Immature natural killer cell (primary cell): ENCODE data around the gene LARP1. TPM values are rescaled to one million over a fixed set of nuclear protein-coding genes. Genes with fewer than 3 reads are reported as not detected.
"Not testable (repeated sequence)": the region's sequence is repeated elsewhere in the genome, so short reads cannot be mapped to it uniquely, and the experiment has no call there.

Source experiments
- DNase-seq, 3 donors: peaks; one replicate each; pipeline ENCODE4 v3.0.0; 2022; ENCODE audit warnings: mixed read lengths in 1 of 3
- H3K27ac Mint-ChIP-seq, 6 donors: one replicate each; pipeline ENCODE4 v1.8.0; 2020; ENCODE audit warnings: mixed read lengths in 6 of 6, mild to moderate bottlenecking in 5 of 6, inconsistent platforms in 4 of 6, moderate library complexity in 3 of 6
- H3K27me3 Mint-ChIP-seq, 3 donors: one replicate each; pipeline ENCODE4 v1.8.0; 2020 to 2021; ENCODE audit warnings: low read depth in 3 of 3, mild to moderate bottlenecking in 3 of 3, mixed read lengths in 3 of 3, moderate library complexity in 3 of 3, inconsistent platforms in 1 of 3
- H3K36me3 Mint-ChIP-seq, 3 donors: one replicate each; pipeline ENCODE4 v1.8.0; 2020; ENCODE audit warnings: mixed read lengths in 3 of 3, inconsistent platforms in 2 of 3, mild to moderate bottlenecking in 2 of 3
- H3K4me1 Mint-ChIP-seq, 2 donors: one replicate each; pipeline ENCODE4 v1.8.0; 2020; ENCODE audit warnings: inconsistent platforms in 2 of 2, mild to moderate bottlenecking in 2 of 2, mixed read lengths in 2 of 2, moderate library complexity in 1 of 2
- H3K4me3 Mint-ChIP-seq, 5 donors: one replicate each; pipeline ENCODE4 v1.8.0; 2020; ENCODE audit warnings: mild to moderate bottlenecking in 5 of 5, mixed read lengths in 5 of 5, inconsistent platforms in 3 of 5, moderate library complexity in 3 of 5
- H3K9me3 Mint-ChIP-seq, 6 donors: one replicate each; pipeline ENCODE4 v1.8.0; 2020; ENCODE audit warnings: mild to moderate bottlenecking in 6 of 6, mixed read lengths in 6 of 6, inconsistent platforms in 4 of 6, moderate library complexity in 3 of 6
- polyA plus RNA-seq, 3 donors: library from polyadenylated mRNA; unstranded; fragments of 300-500 nt; fragmentation: Illumina TruSeq; gene quantifications; one replicate each; pipeline ENCODE4 v1.2.3, GENCODE V29; 2021

Gene LARP1
- polyA plus RNA-seq, 3 donors from 2014 or later, result 3.9 to 18.2 (median 5.0) TPM

DNA sequence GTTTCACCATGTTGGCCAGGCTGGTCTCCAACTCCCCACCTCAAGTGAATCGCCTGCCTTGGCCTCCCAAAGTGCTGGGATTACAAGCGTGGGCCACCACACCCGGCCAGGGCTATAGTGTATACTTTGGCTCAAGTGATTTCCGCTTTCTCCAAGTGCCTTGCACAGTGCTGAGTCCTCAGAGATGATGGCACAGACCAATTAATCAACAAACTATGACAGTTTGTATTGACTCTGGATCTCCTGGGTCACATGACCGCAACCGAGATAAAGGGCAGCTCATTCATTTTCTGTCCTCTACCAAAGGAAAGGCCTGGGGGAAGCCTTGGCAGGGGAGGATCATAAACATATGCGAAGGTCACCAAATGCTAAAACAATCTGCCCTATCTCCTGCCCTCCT lies 11.4 kb upstream of the LARP1 start:
- no peaks in the 10 kb centered on the region for H3K4me1 Mint-ChIP-seq

DNA sequence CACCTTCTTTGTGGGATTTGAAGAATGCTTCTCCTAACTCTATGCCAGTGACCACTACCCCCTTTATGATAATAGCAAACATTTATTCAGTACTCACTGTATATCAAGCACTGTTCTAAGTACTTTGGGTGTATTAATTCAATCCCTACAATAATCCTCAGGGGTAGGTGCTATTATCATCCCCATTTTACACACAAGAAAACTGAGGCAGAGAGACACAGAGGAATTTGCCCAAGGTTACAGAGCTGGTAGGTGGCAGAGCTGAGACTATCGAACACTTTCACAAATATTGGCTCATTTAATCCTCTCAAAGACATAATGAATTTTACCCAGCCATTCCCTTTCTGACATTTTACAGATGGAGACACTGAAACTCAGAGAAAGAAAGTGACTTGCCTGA lies 9.8 kb upstream of the LARP1 start:
- no peak overlapping the region for H3K4me3 Mint-ChIP-seq
- H3K36me3 Mint-ChIP-seq, result no peaks in the 10 kb centered on the region
- H3K27ac Mint-ChIP-seq, result no peak overlapping the region
- H3K27me3 Mint-ChIP-seq, result no peaks in the 10 kb centered on the region
- no peaks in the 10 kb centered on the region for H3K9me3 Mint-ChIP-seq
- DNase-seq, result no peak
- no peaks in the 10 kb centered on the region for H3K4me1 Mint-ChIP-seq

More for the DNA sequence above, 11.4 kb upstream of the LARP1 start:
- Mint-ChIP-seq H3K9me3 (no peaks in the 10 kb centered on the region), H3K27me3 (peaks cover 0 to 2% (median 0%) of the 10 kb centered on the region in 3 donors), H3K4me3 (no peak overlapping the region), H3K27ac (no peak overlapping the region), H3K36me3 (no peaks in the 10 kb centered on the region)
- no peak for DNase-seq

DNA sequence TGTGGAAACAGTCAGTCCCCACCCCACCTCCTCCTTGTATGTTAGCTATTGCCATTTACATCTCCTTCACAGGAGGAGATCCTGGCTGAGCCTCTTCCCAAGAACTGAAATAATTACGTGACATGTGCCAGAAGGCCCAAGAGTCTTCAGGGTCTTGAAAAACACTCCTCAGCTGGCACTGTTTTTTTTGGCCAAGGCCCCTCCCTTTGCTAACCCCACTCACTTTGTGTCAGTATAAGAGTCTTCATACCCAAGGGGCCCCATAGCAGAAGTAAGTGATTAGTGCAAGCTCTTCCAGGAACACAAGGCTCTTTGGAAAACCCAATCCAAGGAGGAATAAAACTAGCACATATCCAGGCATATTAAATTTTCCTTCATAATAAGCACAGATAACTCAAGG lies 5.7 kb upstream of the LARP1 start:
- Mint-ChIP-seq H3K4me1 (peaks cover 9 to 11% of the 10 kb centered on the region in 2 donors), H3K4me3 (no peak overlapping the region), H3K27ac (no peak overlapping the region), H3K9me3 (no peaks in the 10 kb centered on the region), H3K36me3 (no peaks in the 10 kb centered on the region), H3K27me3 (peaks cover 0 to 3% (median 0%) of the 10 kb centered on the region in 3 donors)
- DNase-seq, result no peak

DNA sequence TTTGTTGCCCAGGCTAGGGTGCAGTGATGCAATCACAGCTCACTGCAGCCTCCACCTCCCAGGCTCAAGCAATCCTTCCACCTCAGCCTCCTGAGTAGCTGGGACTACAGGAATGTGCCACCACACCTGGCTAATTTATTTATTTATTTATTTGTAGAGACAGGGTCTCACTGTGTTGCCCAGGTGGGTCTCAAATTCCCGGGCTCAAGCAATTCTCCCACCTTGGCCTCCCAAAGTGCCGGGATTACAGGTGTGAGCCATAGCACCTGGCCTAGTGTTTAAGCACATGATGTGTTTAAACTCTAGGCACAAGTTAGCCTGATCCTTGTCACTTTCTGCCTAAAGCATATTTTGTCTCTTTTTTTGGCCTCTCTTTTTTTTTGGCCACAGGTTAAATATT lies 4.5 kb upstream of the LARP1 start:
- DNase-seq, H3K36me3 Mint-ChIP-seq, H3K27ac Mint-ChIP-seq, H3K27me3 Mint-ChIP-seq, H3K4me3 Mint-ChIP-seq, H3K9me3 Mint-ChIP-seq: not testable (repeated sequence)
- H3K4me1 Mint-ChIP-seq, result peaks cover 14 to 15% of the 10 kb centered on the region in 2 donors

DNA sequence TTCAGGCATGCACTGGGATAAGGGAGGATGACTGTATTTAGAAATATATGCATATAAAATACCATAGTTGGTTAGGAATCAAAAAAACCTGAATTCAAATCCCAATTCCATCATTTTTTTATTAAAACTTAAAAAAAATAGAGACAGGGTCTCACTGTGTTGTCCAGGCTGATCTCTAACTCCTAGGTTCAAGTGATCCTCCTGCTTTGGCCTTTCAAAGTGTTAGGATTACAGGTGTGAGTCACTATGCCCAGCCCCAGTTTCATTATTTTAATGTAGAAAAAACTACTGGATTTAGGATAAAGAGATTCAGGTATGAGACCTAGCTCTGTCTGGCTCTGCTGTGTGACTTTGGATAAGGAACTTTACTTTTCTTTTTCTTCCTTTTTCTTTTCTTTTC lies 3.3 kb upstream of the LARP1 start:
- DNase-seq, result no peak
- Mint-ChIP-seq H3K4me1 (peaks cover 18 to 21% of the 10 kb centered on the region in 2 donors), H3K27me3 (peaks cover 3 to 7% (median 5%) of the 10 kb centered on the region in 3 donors), H3K4me3 (no peak overlapping the region), H3K9me3 (no peaks in the 10 kb centered on the region), H3K36me3 (no peaks in the 10 kb centered on the region), H3K27ac (no peak overlapping the region)

DNA sequence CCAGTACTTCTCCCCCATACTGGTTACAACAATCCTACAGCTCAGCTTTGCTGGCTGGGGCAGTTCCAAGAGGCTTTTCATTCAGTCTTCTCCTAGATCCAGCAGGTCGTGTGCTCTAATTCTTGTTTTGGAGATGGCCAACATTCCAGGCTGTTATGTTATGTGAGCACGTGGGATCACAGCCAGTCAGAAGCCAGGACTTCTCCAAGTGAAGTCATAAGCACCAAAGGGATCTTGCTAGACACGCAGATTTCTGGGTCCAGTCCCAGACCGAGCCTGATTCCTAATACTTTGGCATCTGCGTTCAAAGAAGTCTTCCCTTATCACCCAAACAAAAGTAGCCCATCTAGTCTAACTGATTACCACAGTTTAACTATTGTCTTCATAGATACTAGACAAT lies 1.4 kb upstream of the LARP1 start:
- Mint-ChIP-seq H3K4me3 (peak overlapping the region; percentile 83 to 95 (median 92)), H3K27me3 (peaks cover 5 to 9% (median 6%) of the 10 kb centered on the region in 3 donors), H3K36me3 (no peaks in the 10 kb centered on the region), H3K4me1 (peaks cover 33 to 38% of the 10 kb centered on the region in 2 donors), H3K9me3 (no peaks in the 10 kb centered on the region), H3K27ac (peak overlapping the region; percentile 93 to 98 (median 94))
- DNase-seq, result no peak

DNA sequence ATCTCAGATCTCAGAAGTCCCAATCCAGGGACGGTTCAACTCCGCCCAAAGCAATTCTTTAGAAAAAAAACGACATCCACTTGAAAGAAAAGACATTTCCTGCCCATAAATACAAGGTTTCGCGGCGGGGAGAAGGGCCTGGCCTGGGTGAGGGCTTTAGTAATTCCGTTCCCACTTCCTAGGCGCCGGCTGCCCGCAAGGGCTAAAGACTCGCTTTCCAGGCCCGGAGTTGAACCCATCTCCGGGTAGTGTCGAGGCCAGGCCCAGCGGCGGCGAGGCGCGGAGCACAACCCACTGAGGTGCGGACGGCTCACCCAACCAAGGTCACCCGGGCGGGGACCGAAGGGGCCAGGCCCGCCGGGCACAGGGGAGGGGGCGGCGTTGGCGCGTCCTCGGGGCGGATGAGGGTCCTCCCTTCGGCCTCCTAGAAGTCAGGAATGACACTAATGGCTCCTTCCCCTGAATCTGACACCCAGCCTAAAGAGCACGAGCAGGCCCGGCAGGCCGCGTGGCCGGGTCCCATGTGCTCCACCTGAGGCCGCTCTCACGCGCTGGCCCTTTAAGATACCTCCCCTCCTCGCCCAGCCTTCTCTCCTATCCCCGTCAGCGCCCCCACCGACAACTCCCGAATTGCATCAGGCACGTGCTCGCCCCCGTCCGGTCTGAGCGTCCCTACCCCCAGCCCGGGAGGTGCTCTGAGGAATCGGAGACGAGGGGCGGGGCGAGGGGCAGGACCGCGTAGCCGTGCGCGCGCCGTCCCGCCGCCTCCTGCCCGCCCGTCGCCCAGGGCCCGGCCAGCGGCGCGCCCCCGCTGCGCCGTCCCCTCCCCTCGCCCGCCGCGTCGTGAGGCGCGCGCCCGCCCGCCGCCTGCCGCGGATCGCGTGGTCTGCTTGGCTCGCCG lies 467 bp upstream of the LARP1 start:
- DNase-seq, result peak; percentile 99
- no peaks in the 10 kb centered on the region for H3K9me3 Mint-ChIP-seq
- peaks cover 5 to 9% (median 6%) of the 10 kb centered on the region in 3 donors for H3K27me3 Mint-ChIP-seq
- peak overlapping the region; percentile 83 to 95 (median 92) for H3K4me3 Mint-ChIP-seq
- H3K4me1 Mint-ChIP-seq, result peaks cover 42 to 47% of the 10 kb centered on the region in 2 donors
- peak overlapping the region; percentile 93 to 98 (median 94) for H3K27ac Mint-ChIP-seq
- no peaks in the 10 kb centered on the region for H3K36me3 Mint-ChIP-seq

DNA sequence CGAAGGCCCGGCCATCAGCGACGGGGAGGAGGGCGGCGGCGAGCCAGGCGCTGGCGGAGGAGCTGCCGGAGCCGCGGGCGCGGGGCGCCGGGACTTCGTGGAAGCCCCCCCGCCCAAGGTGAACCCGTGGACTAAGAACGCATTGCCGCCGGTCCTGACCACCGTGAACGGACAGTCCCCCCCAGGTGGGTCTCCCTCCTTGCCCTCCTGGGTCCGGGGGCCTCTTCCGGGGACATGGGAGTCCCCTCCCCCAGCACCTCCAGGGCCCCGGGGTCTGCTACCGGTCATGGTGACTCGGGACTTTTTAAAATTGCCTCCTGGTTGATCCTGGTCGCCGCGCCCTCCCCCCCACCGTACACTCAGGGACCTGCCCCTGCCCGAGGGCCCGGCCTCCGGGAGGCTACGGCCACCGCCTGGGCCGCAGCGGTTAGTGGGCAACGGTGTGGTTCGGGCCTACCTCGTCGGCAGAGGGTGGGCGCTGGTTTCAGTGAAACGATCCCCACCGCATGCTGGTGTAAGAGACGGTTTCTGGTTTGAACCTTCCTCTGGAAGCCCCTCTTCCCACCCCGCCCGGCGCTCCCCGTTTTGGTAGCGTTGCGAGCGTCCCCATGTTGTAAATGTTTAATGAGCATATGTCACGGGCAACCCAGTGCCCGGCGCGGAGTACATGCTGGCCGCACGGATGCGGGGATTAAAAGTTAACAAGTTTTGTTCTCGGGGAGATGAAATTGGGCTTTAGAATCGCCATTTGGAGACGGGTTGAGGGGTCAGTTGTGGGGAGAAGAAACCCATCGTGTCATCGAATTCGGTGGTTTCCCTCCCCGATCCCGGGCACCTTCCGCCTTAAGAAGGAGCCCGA lies 1.1 kb downstream of the LARP1 start:
- Mint-ChIP-seq H3K27me3 (peaks cover 5 to 9% (median 6%) of the 10 kb centered on the region in 3 donors), H3K9me3 (no peaks in the 10 kb centered on the region), H3K4me3 (peak overlapping the region; percentile 95 to 99 (median 97)), H3K27ac (peak overlapping the region; percentile 83 to 97 (median 89)), H3K4me1 (peaks cover 52 to 63% of the 10 kb centered on the region in 2 donors), H3K36me3 (no peaks in the 10 kb centered on the region)
- DNase-seq, result peak; percentile 38 to 45 (median 45)

DNA sequence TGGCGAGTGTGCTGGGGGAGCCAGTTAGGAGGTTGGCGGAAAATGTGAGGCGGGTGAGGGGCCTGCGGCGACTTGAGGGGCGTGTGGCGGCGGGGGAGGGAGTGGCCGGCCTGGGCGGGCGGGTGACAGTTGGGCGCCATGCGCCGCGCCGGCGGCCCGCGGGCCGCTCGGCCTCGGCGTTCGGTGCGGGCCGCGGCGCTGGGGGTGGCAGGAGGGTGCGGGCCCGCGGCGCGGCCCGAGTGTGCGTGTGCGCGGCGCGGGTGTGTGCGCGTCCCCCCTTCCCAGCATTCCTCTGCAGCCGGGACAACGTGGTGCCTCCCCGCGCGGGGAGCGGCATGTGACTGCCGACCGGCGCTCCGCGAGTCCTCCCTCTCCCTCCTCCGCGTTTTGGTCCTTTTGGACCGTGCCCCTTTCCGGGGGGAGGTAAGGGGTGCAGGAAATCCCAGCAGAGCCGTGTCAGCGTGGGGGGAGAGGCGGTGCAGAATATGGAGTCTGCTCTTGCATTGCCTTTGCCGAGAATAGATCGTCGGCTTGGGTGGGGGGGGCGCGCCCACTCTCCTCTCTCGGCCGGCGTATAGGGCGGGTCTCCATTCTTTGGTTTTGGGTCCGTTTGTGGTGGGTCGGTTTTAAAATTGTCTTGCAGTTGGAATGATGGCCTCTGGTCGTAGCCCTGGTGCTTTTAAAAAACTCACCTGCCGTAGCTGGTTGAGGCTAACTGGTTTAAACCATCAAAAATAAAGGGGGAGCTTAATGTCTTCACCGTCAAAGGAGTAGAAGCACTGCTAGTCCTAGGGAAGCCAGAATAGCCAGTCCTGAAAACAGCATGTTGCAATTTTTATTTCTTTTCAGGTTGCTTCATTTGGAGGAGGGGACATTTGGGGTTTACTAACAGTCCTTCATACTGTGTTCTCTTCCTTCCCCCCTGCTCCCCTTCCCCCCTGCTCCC lies 2.0 kb downstream of the LARP1 start:
- Mint-ChIP-seq H3K27me3 (peaks cover 5 to 9% (median 6%) of the 10 kb centered on the region in 3 donors), H3K36me3 (no peaks in the 10 kb centered on the region), H3K4me3 (peak overlapping the region; percentile 95 to 99 (median 97)), H3K4me1 (peaks cover 58 to 72% of the 10 kb centered on the region in 2 donors), H3K27ac (peak overlapping the region; percentile 83 to 97 (median 89)), H3K9me3 (no peaks in the 10 kb centered on the region)
- peak; percentile 39 to 47 (median 46) for DNase-seq

DNA sequence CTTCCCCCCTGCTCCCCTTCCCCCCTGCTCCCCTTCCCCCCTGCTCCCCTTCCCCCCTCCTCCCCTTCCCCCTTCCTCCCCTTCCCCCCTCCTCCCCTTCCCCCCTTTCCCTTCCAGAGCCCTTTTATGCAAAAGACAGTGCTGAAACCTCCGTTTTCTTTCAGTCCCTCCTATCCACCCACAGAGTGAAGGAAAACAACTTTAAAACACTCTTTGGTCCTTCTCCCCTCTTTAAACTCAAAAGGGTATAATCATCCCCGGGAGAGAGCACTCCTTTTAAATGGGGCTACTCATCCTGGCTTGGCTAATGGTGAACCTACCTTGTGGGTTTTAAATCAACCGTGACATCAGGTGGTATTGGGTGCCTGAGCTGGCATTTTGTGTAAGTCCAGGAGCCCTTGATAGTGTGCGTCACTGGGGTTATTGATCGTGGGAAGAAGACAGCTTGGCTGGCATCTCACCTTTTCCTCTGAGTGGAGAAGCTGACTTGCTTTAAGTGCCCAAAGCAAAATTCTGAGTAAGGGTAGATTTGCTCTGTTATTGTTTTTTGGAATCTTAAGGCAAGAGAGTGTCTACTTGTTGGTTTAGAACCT lies 2.7 kb downstream of the LARP1 start:
- Mint-ChIP-seq H3K9me3 (no peaks in the 10 kb centered on the region), H3K36me3 (no peaks in the 10 kb centered on the region), H3K4me3 (peak overlapping the region; percentile 70 to 81 (median 75)), H3K27me3 (peaks cover 5 to 9% (median 6%) of the 10 kb centered on the region in 3 donors), H3K4me1 (peaks cover 63 to 77% of the 10 kb centered on the region in 2 donors), H3K27ac (peak overlapping the region in 5 of 6 donors; percentile 29 to 89 (median 64))
- no peak for DNase-seq

DNA sequence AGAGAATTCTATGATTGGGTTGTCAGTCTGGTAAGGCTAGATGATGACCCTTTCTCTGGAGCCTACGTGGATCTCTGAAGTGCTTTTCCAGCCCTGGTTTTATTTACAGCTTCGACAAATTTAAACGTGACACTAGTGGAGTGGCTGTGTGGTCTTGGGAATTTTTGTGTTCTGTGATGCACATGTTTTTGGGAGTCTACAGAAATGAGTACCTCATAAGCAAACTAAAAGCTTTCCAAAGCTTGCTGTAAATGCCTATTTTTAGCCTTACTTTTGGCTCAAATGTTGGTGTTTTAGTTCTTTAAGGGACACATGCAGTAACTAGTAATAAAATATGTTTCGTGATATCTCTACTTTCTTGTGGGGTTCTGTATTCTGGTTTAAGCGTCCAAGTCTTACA lies 3.3 kb downstream of the LARP1 start:
- peaks cover 5 to 9% (median 6%) of the 10 kb centered on the region in 3 donors for H3K27me3 Mint-ChIP-seq
- peak overlapping the region; percentile 31 to 81 (median 75) for H3K4me3 Mint-ChIP-seq
- H3K9me3 Mint-ChIP-seq, result no peaks in the 10 kb centered on the region
- peaks cover 66 to 77% of the 10 kb centered on the region in 2 donors for H3K4me1 Mint-ChIP-seq
- peak overlapping the region in 2 of 6 donors; percentile 24 to 89 for H3K27ac Mint-ChIP-seq
- no peaks in the 10 kb centered on the region for H3K36me3 Mint-ChIP-seq
- DNase-seq, result no peak

DNA sequence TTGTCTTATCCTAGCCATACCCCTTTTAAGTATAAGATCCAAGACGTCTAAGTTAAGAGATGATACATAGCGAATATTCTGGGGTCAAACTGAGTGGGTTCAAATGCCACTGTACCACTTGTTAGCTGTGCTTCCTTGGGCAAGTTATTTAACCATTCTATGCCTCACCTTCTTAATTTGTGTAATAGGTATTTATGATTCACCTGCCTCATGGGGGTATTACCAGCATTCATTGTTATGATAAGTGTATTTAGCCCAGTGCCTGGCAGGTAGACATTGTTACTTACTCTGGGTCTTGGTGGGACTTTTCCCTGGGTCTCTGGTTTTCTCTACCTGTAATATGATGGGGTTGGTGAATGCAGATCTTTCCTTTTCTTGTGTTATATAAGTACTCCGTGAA lies 3.8 kb downstream of the LARP1 start:
- H3K27me3 Mint-ChIP-seq, result peaks cover 5 to 9% (median 6%) of the 10 kb centered on the region in 3 donors
- H3K9me3 Mint-ChIP-seq, result no peaks in the 10 kb centered on the region
- peak overlapping the region; percentile 31 to 77 (median 71) for H3K4me3 Mint-ChIP-seq
- H3K27ac Mint-ChIP-seq, result no peak overlapping the region
- peaks cover 63 to 73% of the 10 kb centered on the region in 2 donors for H3K4me1 Mint-ChIP-seq
- no peak for DNase-seq
- no peaks in the 10 kb centered on the region for H3K36me3 Mint-ChIP-seq
